ENCODE results near the gene CAV1. TPM values are rescaled to one million over a fixed set of nuclear protein-coding genes. Genes with fewer than 3 reads are reported as not detected.

The CAV1 gene
- total and polyA plus RNA-seq, 12 donors = 93.0 to 364 (median 274) TPM

DNA sequence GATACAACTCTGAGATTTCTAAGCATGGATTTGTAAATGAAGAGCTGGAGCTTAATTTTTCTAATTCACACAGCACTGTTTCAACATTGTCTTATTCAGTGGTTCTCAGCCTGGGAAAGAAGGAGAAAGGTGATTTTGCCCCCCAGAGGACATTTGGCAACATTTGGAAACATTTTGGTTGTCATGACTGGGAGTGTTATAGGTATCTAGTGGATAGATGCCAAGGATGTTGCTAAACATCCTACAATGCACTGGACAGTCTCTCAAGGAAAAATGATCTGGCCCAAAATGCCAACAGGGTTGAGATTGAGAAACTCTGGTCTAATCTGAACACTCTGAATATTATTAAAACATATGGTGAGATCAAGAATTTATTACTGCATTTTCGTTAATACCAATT lies 29.1 kb upstream of the CAV1 start:
- ATAC-seq (no peak), DNase-seq (no peak)
- peaks cover 0 to 6% (median 0%) of the 10 kb centered on the region in 11 donors for H3K9me3 ChIP-seq
- H3K27me3 ChIP-seq = peaks cover 0 to 17% (median 0%) of the 10 kb centered on the region in 7 donors
- H3K4me3 ChIP-seq = no peak overlapping the region
- 83 to 87% methylated on average over 1 of the region's 1 CpG for WGBS, 2 donors
- H3K36me3 ChIP-seq = no peaks in the 10 kb centered on the region
- TF ChIP-seq, protein P1, sequence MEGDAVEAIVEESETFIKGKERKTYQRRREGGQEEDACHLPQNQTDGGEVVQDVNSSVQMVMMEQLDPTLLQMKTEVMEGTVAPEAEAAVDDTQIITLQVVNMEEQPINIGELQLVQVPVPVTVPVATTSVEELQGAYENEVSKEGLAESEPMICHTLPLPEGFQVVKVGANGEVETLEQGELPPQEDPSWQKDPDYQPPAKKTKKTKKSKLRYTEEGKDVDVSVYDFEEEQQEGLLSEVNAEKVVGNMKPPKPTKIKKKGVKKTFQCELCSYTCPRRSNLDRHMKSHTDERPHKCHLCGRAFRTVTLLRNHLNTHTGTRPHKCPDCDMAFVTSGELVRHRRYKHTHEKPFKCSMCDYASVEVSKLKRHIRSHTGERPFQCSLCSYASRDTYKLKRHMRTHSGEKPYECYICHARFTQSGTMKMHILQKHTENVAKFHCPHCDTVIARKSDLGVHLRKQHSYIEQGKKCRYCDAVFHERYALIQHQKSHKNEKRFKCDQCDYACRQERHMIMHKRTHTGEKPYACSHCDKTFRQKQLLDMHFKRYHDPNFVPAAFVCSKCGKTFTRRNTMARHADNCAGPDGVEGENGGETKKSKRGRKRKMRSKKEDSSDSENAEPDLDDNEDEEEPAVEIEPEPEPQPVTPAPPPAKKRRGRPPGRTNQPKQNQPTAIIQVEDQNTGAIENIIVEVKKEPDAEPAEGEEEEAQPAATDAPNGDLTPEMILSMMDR (IDR thresholded peaks at IDR 0.05) = no peak
- intact Hi-C loops (cut with DNase I) = loop anchor here in 7 of 10 donors (5.0 to 10.0 kb wide), 6 partner anchors 43 to 141 kb away; no protein-coding TSS in a partner anchor
- peaks cover 3 to 52% (median 24%) of the 10 kb centered on the region in 9 donors for H3K4me1 ChIP-seq
- H3K27ac ChIP-seq = peak overlapping the region in 4 of 10 donors; percentile 2 to 53 (median 25)

DNA sequence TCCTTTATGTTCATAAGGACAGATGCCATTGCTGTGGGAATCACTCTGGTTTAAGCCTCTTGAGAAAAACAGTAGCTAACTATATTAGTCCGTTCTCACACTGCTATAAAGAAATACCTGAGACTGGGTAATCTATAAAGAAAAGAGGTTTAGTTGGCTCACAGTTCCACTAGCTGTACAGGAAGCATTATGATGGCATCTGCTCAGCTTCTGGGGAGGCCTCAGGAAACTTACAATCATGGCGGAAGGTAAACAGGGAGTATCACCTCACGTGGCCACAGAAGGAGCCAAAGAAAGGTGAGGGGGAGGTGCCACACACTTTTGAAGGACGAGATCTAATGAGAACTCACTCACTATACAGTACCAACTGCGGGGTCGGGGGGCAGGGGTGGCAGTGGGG lies 28.2 kb upstream of the CAV1 start:
- ATAC-seq = no peak
- peaks cover 3 to 52% (median 20%) of the 10 kb centered on the region in 9 donors for H3K4me1 ChIP-seq
- peak overlapping the region in 1 of 10 donors; percentile 53 for H3K27ac ChIP-seq

DNA sequence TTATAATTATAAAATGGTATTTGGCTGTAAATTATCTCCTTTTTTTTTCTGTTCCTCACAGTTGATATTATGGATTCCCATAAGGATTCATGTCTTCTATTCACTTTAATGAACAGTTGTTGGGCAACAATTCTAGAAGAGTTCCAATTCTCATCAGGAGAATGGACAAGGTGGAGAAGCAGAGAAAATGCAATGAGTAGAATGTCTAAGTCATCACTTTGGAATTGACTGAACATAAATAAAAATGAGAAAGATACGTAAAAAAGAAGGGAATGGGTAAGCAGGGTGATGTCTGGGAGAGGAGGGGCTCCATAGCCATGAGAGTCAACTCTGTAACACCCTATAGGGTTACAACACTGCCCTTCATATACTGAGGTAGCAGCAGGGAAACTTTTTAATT lies 27.1 kb upstream of the CAV1 start:
- H3K36me3 ChIP-seq = peaks cover 0 to 5% (median 0%) of the 10 kb centered on the region in 9 donors
- peak overlapping the region in 3 of 10 donors; percentile 0 to 61 (median 7) for H3K27ac ChIP-seq
- TF ChIP-seq, protein P1 (IDR thresholded peaks at IDR 0.05) = no peak
- H3K9me3 ChIP-seq = peaks cover 0 to 6% (median 0%) of the 10 kb centered on the region in 11 donors
- H3K27me3 ChIP-seq = peaks cover 0 to 32% (median 0%) of the 10 kb centered on the region in 7 donors
- DNase-seq (no peak), ATAC-seq (no peak)
- H3K4me1 ChIP-seq = peaks cover 3 to 52% (median 25%) of the 10 kb centered on the region in 9 donors
- intact Hi-C loops (cut with DNase I) = loop anchor here in 7 of 10 donors (5.0 to 10.0 kb wide), 6 partner anchors 45 to 143 kb away; no protein-coding TSS in a partner anchor
- H3K4me3 ChIP-seq = no peak overlapping the region
- WGBS, 2 donors = 77 to 86% methylated on average over 1 of the region's 1 CpG

More for the DNA sequence above, 28.2 kb upstream of the CAV1 start:
- TF ChIP-seq, protein P1 (IDR thresholded peaks at IDR 0.05) = no peak
- Histone ChIP-seq H3K36me3 (peaks cover 0 to under 1% (median 0%) of the 10 kb centered on the region in 9 donors), H3K9me3 (peaks cover 0 to 6% (median 0%) of the 10 kb centered on the region in 11 donors), H3K4me3 (no peak overlapping the region), H3K27me3 (peaks cover 0 to 26% (median 0%) of the 10 kb centered on the region in 7 donors)
- 97 to 99% methylated on average over 6 of the region's 6 CpGs for WGBS, 2 donors
- intact Hi-C loops (cut with DNase I) = loop anchor here in 7 of 10 donors (5.0 to 10.0 kb wide), 6 partner anchors 44 to 142 kb away; no protein-coding TSS in a partner anchor
- no peak for DNase-seq

DNA sequence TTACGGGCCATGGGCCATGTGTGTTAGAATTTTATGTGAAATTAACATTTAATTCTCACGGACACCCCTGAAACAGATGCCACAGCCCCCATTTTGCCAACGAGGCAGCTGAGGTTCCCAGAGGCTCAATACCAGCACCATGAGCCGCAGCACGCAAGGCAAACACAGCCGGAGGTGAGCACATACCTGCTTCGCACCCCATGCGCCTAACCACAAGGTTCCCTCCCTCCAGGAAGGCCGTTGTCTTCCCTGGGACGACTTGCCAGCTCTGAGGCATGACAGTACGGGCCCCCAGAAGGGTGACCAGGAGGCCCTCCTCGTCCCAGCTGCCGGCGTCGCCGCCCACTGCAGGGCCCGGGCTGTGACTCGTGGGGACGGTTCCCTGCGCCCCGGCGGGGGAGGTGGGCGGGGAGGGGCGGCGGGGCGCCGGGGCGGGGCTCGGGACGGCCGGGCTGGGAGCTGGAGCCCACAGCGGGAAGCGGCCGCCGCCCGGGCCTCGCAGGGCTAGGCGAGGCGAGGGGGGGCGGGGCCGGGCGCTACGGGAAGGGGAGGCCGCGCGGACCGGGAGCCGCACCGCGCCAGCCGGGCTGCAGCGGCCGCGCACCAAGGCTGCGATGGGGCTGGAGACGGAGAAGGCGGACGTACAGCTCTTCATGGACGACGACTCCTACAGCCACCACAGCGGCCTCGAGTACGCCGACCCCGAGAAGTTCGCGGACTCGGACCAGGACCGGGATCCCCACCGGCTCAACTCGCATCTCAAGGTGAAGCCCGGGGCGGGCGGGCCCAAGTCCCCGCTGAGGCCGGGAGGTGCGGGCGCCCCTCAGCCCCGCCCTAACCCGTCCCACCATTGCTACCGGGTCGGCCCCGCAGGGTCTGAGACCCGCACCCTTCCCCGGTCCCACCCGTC lies 25.4 kb upstream of the CAV1 start, which contains the start of gene CAV2:
TSS of gene CAV2 (plus strand) at position 571 of the 910 bp plus-strand sequence. CDS start at position 615, 44 bp downstream.
- Histone ChIP-seq H3K4me3 (peak within 1 kb of the TSS; percentile 66 to 96 (median 84)), H3K27ac (peak within 1 kb of the TSS; percentile 92 to 100 (median 99)), H3K4me1 (peaks cover 0 to 52% (median 25%) of the 10 kb centered on the region in 9 donors), H3K9me3 (peaks cover 0 to 6% (median 0%) of the 10 kb centered on the region in 11 donors), H3K36me3 (peaks cover 0 to 9% (median 0%) of the 10 kb centered on the region in 9 donors), H3K27me3 (peaks cover 0 to 32% (median 0%) of the 10 kb centered on the region in 7 donors)
- TF ChIP-seq, protein P1 (IDR thresholded peaks at IDR 0.05) = no peak
- WGBS, 2 donors = 3% methylated on average over 79 to 86 of the region's 86 CpGs
- intact Hi-C loops (cut with DNase I) = loop anchor here in 8 of 10 donors (2.0 to 10.0 kb wide), 9 partner anchors 25 to 147 kb away; partner anchors contain the start of gene CAV1 (in 4 of the 8)
- DNase-seq (peak; percentile 82 to 85), ATAC-seq (peak; percentile 76 to 94 (median 88))
